Stimulated activated CD4-positive, alpha-beta T cell treated with anti-CD3 and anti-CD28 coated beads, Interleukin-15, amount 100 ng/mL, for 1 hour (primary cell): ENCODE measurements around the gene NDOR1.

Experiments
- DNase-seq, 2 donors: peaks; one replicate each; pipeline ENCODE4 v3.0.0-alpha.2; 2020; ENCODE audit warnings: low read depth in 1 of 2, low spot score in 1 of 2

The NDOR1 gene

DNA sequence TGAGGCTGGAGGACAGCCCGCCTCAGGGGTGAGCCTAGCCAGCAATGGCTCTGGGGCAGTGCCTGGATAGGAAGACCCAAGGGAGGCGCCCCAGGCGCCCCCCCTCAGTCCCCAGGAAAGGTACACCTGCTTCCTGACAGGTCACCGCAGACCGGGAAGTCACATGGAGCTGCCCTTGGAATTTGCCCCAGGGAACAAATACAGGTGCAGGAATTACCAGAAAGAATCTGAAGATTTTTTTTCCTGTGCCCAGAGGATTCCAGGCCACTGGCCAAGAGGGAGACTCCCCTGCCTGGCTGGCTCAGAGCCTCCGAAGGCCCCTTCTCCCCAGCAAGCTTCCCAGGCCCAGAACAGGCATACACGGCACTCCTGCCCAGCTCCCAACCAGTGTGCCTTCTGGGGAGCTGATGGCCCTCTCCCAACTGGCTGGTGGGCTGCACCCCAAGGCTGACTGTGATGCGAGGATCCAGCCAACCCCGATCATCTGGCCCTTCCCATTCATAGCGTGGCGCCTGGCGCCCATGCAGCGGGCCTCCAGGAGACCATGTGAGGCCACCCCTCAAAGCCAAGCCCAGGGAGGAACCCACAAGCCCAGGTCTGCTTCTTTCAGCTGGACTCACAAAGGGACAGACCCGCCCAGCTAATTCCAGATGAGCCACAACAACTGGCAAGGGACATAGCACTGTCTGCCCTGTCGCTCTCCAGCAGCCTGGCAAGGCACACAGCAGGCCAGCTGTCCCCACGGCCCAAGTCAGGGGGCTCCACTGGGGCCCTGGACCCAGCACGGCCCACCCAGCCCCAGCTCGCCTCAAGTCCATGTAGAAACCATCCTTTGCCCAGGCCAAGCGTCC, 7.2 kb upstream of the NDOR1 start:
- DNase-seq = no peak

DNA sequence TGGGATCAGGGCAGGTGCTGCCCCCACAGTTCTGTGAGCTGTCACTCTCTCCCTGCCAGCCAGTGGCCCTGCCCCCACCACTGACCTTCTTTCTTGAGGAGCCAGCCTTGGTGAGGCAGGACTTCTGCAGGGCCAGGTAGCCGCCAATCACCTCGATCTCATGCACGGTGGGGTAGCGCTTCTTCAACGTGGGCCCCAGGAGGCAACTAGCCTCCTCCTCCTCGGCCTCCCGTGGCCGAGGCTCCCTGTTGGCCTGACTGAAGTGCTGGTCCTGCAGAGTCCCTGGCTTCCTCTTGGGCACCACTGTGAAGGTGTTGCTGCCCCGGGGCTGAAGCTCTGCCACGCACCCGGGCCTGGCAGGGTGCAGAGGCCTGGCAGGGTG, 6.6 kb upstream of the NDOR1 start:
- no peak for DNase-seq

DNA sequence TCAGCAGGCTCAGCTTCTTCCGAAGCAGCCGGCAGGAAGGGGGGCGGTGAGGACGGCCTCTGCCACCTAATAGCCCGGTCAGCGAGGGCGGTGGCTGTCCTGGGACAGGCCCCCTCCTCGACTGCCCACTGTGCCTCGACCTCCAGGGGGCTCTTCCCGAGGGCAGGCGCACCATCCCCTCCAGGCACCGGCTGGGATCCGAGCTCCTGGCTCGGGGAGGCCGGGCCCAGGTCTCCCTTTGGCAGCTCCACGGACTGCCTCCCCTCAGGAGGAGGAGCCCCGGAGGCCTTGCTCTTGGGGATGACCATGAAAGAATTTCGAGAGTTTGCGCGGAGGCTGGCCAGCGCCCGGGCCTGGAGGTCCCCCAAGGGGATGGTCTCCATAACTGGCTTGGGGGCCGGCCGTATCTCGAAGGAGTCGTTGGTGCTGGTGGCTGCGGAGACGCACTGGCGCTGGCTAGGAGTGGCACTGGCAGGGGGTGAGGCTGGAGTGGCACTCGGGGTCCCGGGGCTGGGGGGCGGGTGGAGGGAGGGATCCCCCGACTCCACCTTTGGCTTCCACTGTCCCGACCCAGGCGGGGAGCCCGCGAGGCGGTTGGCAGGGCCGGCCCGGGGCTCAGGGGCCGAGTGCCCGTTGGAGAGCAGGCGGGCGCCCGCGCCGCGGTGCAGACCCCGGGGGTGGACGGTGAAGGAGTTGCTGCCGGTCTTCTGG, 5.9 kb upstream of the NDOR1 start:
- no peak for DNase-seq

DNA sequence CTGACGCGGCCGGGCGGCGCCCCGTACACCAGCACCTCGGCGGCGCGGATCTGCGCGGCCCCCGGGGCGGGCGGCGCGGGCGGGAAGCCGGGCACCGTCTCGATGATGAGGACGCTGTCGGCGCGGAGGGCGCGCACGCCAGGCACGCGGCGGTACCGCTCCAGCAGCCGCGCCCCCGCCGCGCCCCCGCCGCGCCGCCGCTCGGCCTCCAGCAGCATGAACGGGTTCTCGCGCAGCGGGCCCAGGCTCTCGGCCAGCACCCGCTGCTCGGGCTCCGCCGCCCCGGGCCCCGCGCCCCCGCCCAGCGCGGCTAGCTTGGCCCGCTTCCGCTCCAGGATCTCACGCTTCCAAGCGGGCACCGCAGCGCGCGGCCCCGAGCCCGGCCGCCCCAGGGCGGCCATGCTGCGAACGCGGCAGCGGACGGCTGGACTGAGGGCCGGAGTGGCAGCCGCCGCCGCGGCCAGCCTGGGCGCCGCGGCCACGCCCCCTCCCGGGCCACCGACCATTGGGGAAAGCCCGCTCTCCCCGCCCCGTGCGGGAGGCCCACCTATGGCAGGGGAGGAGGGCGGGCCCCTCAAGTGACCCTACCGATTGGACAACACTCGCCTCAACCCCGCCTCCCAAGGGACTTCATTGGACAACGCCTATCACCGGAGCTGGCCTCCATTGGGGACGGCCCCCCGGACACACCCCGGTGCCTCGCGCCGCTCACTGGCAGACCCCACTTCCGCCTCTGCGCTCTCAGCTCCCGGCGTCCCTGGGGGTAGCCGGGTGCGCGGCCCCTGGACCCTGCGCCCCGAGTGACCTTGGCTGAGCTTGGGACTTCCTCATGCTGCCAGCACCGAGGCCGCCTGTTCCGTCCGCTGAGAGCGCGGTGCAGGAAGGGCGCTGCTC, 4.9 kb upstream of the NDOR1 start, which contains the start of gene TPRN:
TSS of gene TPRN (minus strand) at position 431 of the 894 bp plus-strand sequence. CDS start at position 401, 30 bp downstream.
- DNase-seq = peak; percentile 94 to 97

DNA sequence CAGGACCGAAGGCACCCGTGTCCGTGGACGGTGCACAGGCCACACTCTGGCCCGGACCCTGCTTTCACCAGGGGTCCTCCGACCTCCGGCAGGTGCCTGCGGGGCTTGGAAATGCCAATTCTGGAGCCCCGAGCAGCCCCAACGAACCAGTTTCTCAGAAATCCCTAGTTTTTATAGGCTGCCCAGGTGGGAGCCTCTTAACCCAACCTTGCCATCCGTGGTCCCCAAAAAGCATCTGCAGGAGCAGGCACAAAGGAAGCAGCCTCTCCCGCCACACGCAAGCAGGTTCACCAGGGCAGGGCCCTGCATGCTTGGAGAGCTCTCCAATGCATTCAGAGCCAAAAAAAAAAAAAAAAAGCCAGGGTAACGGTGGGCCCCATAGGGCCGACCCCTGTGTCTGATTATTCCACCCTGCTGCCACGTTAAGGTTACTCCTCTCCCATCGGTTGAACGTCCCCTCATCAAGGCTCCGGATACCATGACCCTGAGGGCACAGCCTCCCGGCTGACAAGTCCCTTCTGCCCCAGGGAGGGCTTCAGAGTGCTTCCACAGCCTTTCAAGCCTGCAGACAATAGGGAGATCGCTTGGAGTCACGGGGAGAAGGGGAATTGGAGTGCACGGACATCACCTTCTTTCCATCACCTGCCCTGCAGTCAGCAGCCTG, 4.2 kb upstream of the NDOR1 start:
- DNase-seq = no peak

DNA sequence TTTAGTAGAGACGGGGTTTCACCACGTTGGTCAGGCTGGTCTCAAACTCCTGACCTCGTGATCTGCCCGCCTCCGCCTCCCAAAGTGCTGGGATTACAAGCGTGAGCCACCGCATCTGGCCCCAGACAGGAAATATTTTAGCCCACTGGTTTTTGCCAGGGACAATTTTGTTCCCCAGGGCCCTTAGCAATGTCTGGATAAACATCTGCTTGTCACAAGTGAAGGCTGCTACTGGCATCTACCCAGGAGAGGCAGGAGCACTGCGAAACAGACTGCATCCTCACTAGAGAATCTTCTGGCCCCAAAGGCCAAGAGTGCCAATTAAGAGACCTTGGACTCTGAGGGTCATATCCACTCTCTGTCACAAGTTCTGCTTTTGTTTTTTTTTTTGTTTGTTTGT, 2.5 kb upstream of the NDOR1 start:
- DNase-seq = no peak

DNA sequence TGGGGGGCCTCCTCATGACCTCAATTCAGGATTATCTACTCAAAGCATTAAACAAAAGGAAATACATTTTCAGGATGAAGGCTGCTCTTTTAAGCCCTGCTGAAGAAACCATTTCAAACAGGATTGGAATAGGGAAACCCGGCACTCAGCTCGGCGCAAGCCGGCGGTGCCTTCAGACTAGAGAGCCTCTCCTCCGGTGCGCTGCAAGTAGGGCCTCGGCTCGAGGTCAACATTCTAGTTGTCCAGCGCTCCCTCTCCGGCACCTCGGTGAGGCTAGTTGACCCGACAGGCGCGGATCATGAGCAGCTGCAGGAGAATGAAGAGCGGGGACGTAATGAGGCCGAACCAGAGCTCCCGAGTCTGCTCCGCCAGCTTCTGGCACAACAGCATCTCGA, 772 bp upstream of the NDOR1 start:
- no peak for DNase-seq

DNA sequence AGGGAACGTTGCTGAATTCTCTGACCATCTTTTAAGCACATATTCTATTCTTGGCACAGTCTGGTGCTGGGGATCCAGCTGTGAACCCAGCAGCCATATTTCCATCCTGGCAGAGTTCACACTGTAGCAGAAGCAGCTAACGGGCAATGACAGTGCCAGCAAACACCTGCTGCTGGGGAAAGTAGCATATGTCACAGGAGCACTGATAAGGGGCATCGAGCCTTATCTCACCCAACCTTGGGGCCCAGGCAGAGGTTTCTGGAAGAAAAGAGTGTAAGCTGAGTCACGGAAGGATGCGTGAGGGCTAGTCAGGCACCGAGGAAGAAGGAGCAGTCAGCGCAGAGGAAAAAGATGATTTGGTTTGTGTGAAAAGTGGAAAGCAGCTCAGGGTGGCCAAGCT, 1.1 kb downstream of the NDOR1 start:
- DNase-seq = no peak

DNA sequence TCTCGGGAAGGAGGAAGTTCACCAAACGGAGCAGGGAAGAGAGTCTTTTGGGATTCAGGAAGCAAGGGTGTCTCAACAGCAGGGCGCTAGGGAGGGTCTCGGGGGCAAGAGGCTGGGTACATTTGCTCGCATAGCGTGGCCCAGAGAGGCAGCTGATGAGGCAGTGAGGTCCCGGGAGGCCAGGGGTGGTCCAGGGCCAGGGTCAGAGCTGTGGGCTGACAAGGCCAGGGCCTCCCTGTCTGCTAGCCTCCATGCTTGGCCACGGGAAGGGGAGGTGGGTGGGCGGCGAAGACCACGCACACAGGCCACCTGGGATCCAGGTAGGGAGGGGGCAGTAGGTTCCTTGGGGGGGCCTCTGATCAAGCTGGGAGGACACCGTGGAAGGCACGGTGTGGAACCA, 6.0 kb downstream of the NDOR1 start:
- DNase-seq = no peak

DNA sequence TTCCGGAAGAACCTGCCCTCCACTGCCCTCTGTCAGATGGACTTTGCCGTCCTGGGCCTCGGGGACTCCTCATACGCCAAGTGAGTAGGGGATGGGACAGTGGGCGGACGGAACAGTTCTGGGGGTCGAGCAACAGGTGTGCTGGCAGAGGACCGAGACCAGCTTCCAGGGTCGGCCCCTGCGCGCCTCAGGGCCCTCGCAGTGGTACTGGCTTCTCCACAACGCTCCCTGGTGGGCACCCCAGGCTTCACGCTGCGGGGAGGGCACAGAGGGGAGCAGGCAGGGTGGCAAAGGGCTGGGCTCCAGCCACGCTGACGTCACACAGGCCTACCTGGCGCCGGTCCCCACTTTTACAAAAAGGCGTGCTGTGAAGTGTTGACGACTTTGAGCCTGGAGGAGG, 7.0 kb downstream of the NDOR1 start:
- DNase-seq = no peak

DNA sequence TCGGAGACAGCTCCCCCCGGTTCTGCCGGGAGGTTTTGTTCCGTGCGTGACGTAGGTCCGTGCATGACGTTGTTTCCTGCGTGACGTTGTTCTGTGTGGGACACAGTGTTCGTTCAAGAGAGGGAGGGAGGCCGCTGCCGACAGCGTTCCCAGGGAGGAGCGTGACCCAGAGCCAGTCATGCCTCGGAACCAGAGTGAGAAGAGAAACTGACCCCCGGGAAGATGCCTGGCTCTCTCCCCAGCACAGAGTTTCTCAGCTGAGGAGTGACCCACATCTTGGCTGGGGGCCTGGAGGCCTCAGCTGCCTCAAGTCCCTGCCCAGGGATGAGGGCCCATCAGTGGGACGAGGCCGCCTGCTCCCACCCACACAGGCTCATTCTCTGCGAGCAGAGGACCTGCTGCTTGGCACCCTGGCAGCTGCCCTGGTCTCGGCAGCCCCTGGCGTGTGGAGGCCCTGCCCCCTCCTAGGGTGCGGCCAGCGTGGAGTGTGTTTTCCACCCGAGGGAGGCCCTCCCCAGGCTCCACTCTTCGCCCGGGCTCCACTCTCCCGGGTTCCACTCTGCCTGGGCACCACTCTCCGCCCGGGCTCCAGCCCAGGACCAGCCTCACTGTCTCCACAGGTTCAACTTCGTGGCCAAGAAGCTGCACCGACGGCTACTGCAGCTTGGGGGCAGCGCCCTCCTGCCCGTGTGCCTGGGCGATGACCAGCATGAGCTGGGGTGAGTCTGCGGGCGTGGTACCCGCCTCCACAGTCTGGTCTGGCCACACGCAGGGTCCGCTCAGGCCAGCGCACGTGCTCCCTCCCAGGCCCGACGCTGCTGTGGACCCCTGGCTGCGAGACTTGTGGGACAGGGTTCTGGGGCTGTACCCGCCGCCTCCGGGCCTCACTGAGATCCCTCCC, 7.9 kb downstream of the NDOR1 start:
- no peak for DNase-seq

DNA sequence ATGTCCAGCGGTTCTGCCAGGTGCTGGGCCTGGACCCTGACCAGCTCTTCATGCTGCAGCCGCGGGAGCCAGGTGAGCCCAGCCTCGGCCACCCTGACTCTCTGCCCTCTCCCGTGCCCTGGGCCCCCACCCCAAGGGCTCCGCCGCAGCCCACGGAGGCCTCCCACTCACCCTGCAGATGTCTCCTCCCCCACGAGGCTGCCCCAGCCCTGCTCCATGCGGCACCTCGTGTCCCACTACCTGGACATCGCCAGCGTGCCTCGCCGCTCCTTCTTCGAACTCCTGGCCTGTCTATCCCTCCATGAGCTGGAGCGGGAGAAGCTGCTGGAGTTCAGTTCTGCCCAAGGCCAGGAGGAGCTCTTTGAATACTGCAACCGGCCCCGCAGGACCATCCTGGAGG, 9.1 kb downstream of the NDOR1 start:
- DNase-seq = no peak

DNA sequence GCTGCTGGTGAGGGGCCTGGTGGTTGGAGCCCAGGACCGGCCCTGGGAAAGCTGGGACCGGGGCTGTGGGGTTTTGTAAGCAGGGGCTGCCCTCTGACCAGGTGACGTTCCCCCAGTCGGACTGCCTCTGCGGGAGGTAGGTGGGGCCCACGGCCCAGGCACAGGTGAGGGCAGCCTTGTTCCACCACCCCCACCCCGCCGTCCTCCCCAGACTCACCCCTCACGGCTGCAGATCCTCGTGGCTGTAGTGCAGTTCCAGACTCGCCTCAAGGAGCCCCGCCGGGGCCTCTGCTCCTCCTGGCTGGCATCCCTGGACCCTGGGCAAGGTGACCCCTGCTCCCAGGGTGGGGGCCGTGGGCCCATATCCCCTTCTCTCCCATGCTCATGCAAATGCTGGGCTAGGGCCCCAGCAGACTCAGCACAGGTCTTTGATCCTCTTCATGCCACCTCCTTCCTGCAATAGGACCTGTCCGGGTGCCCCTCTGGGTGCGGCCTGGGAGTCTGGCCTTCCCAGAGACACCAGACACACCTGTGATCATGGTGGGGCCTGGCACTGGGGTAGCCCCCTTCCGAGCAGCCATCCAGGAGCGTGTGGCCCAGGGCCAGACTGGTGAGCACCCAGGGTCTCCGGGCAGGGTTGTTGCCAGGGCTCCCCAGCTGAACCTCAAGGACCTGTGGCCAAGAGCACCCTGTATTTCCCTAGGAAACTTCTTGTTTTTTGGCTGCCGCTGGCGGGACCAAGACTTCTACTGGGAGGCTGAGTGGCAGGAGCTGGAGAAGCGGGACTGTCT, 9.9 kb downstream of the NDOR1 start:
- DNase-seq = no peak

DNA sequence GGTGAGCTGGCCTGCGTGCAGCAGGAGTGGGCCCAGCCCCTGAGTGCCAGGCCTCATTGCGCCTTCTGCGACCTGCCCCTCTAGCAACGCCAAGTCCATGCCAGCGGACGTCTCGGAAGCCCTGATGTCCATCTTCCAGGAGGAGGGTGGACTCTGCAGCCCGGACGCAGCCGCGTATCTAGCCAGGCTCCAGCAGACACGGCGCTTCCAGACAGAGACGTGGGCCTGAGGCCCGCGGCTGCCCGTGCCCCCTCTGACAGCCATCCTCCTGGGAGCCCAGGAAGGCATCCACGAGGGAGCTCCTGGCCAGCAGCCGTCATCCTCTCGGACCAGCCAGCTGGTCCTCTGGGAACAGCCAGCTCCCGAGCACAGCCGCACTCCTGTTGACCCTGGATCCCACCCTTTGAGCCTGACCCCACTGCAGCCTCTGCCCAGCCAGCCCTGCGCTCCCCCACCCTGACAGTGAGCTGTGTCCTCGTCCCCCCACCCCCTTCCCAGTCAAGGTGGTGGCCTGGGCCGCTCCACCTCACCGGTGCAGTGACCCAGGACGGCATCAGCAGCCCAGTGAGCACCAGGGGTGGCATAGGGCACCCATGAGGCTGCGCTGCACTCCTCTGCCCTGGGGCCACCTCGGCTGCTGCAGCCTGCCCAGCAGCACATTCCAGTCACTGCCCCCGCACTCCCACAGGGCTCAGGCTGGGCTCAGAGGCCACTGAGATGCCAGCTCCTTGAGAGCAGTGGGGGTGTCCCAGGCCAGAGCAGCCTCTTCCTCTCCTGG, 10.9 kb downstream of the NDOR1 start:
- DNase-seq = no peak

DNA sequence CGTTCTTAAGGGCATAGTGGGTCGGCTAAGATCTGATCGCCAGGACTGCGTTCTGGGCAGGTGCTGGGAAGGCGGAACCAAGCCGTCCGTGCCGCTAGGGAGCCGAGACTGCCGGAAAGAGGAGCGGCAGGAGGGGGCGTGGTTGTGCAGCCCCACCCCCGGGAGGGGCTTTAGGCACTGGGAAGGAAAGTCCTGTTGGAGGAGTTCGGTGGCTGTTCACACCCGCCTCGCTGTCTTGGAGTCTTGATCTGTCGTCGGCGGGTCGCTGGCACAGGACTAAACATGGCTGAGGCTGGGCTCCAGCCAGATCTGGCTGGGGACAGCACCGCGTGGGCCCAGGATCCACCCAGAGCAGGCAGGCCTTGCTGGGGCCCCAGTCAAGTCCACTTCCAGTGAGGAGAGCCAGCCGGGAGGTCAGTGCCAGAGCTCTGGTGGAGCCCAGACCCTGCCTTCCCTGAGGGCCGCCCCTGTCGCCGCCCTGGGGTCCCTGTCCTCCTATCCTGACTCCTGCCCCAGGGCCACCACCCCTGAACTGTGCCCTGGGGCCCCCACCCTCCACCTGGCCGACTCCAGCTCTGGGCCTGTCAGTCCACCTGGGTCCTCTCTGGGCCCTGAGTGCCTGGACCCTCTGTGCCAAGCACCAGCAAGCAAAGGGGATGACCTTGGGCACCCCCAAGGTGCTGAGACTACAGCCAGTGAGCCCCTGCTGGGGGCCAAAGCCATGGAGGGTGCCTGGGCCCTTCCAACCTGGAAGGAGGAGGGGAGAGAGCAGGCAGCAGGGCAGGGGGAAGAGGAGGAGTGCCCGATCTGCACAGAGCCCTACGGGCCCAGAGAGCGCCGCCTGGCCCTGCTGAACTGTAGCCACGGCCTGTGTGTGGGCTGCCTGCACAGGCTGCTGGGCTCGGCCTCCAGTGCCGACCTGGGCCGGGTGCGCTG, 12.0 kb downstream of the NDOR1 start:
- no peak for DNase-seq

DNA sequence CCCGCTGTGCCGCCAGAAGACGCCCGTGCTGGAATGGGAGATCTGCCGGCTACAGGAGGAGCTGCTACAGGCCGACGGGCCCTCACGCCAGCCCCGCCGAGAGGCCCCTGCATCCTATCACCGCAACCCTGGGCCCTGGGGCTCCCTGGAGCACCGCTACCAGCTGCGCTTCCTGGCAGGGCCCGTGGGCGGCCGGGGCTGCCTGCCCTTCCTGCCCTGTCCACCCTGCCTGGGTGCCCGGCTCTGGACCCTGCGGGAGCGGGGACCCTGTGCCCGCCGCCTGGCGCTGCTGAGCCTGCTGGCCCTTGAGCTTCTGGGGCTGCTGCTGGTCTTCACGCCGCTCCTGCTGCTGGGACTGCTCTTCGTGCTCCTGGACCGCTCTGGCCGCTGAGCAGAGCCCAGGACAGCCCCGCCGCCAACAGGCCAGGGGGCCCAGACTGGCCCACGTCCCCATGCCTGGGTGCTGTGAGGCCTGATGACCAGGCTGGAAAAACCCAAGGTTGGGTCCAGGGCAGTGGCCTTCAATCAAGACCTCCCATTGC, 12.8 kb downstream of the NDOR1 start:
- no peak for DNase-seq

DNA sequence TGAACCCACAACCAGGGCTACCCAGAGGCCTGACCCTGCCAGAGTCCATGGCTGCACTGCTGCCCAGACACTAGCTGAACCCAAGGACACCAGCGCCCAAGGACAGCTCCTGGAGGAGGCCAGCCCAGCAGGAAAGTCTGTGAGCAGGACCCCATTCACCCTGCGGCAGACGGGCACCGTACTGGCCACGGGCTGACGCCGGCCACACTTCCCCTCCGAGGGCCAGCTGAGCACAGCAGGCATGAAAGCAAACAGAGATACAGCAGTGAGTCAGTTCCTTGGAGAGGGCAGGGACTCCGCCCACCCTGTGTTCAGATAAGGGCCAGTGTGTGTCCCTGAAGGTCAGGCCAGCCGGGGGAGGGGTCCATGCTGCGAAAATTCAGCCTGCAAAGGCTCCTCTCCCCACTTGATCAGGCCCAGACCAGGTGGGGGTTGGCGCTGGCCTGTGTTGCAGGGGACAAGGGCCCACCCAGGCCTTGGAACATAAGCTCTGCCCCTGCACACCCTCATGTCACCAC, 13.3 kb downstream of the NDOR1 start:
- no peak for DNase-seq
